DOHH2 (cell line): Measurements from ENCODE around the gene SUMF1.

Source experiments
- CTCF ChIP-seq: fragments of 200-600 bp; sonication (generic); IDR thresholded peaks from one replicate; pipeline ENCODE4 v1.5.1; 2014; ENCODE audit warnings: antibody characterized with exemption, mild to moderate bottlenecking, low read depth, low read length; ENCODE audit not compliant: poor library complexity, severe bottlenecking
- EZH2phosphoT487 ChIP-seq: fragments of 200-600 bp; sonication (generic); IDR thresholded peaks from 2 replicates; pipeline ENCODE4 v1.6.1; 2017; ENCODE audit warnings: borderline replicate concordance, mild to moderate bottlenecking, antibody characterized with exemption, low read length, moderate library complexity, mixed read lengths

GRCh38 chr3:4498446-4498845 lies 31.4 kb upstream of the SUMF1 start:
- TF ChIP-seq CTCF (no peak), EZH2phosphoT487 (no peak)
